ENCODE results near the gene DYNLT4.
A peak's percentile ranks its signal among the peaks of the same experiment; 100 is the strongest.
"Not testable (repeated sequence)": the region's sequence is repeated elsewhere in the genome, so short reads cannot be mapped to it uniquely, and the experiment has no call there.

The DYNLT4 gene

DNA sequence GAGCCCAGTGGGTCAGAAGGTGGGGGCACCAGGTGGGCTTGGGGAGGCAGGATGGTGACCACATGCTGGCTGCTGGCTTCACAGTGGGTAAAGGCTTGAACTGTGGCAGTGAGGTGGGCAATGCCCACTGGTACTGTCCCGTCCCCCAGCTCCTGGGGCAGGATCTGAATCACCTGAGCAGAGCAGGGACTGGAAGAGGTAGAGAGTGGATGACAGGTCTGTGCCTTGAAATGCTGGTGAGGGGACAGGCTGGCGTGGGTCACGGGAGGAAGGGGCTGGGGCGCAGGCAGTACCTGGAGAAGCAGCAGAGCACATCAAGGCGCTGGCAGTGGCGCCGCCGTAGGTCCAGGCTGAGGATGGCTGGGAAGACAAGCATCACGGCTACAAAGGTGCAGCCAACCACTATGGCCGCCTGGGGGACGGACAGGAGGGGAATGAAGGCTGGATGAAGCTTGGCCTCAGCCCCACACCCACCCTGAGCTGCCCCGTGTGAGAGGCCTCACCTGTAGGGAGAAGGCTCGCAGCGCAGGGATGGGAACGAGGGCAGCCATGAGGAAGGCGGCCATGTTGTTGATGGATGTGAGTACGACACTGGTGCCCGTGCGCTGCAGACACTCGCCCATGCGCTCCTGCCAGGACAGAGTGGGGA is 21.0 kb upstream of the DYNLT4 start:
- Histone ChIP-seq H3K9me3 (ENCODE audit: control insufficient read depth, low read length) (no peaks in the 10 kb centered on the region), H3K9ac (ENCODE audit: low read length) (no peak overlapping the region), H3K4me1 (ENCODE audit: control insufficient read depth, insufficient read depth, low read length) (peaks cover 5% of the 10 kb centered on the region), H3K4me3 (ENCODE audit: low read length) (no peak overlapping the region), H3K27me3 (replicated peaks; ENCODE audit: control insufficient read depth, insufficient read depth, low read length) (no peaks in the 10 kb centered on the region), H3K36me3 (ENCODE audit: control insufficient read depth, insufficient read depth, low read length, severe bottlenecking) (no peaks in the 10 kb centered on the region)
- no peak for DNase-seq (ENCODE audit: low read depth)

- H3K9me3 ChIP-seq (ENCODE audit: control insufficient read depth, low read length), result no peaks in the 10 kb centered on the region
- H3K4me1 ChIP-seq (ENCODE audit: control insufficient read depth, insufficient read depth, low read length), result peaks cover 5% of the 10 kb centered on the region
- H3K4me3 ChIP-seq (ENCODE audit: low read length), result no peak overlapping the region
- H3K9ac ChIP-seq (ENCODE audit: low read length), result peak overlapping the region; percentile 39
- DNase-seq (ENCODE audit: low read depth), result no peak
- no peaks in the 10 kb centered on the region for H3K27me3 ChIP-seq (replicated peaks; ENCODE audit: control insufficient read depth, insufficient read depth, low read length)
- no peaks in the 10 kb centered on the region for H3K36me3 ChIP-seq (ENCODE audit: control insufficient read depth, insufficient read depth, low read length, severe bottlenecking)
Measured at GRCh38 chr1:44827197-44828002, 20.2 kb upstream of the DYNLT4 start.

- no peaks in the 10 kb centered on the region for H3K36me3 ChIP-seq (ENCODE audit: control insufficient read depth, insufficient read depth, low read length, severe bottlenecking)
- DNase-seq (ENCODE audit: low read depth), result no peak
- H3K9me3 ChIP-seq (ENCODE audit: control insufficient read depth, low read length), result no peaks in the 10 kb centered on the region
- H3K27me3 ChIP-seq (replicated peaks; ENCODE audit: control insufficient read depth, insufficient read depth, low read length), result no peaks in the 10 kb centered on the region
- H3K4me1 ChIP-seq (ENCODE audit: control insufficient read depth, insufficient read depth, low read length), result peaks cover 5% of the 10 kb centered on the region
- peak overlapping the region; percentile 39 for H3K9ac ChIP-seq (ENCODE audit: low read length)
- no peak overlapping the region for H3K4me3 ChIP-seq (ENCODE audit: low read length)
Measured at GRCh38 chr1:44826375-44827196, 19.4 kb upstream of the DYNLT4 start.

GRCh38 chr1:44824392-44824791 is 17.2 kb upstream of the DYNLT4 start:
- not testable (repeated sequence) for H3K4me3 ChIP-seq (ENCODE audit: low read length); H3K9me3 ChIP-seq (ENCODE audit: control insufficient read depth, low read length); H3K9ac ChIP-seq (ENCODE audit: low read length); DNase-seq (ENCODE audit: low read depth); H3K27me3 ChIP-seq (replicated peaks; ENCODE audit: control insufficient read depth, insufficient read depth, low read length); H3K36me3 ChIP-seq (ENCODE audit: control insufficient read depth, insufficient read depth, low read length, severe bottlenecking)
- H3K4me1 ChIP-seq (ENCODE audit: control insufficient read depth, insufficient read depth, low read length), result peaks cover 16% of the 10 kb centered on the region

DNA sequence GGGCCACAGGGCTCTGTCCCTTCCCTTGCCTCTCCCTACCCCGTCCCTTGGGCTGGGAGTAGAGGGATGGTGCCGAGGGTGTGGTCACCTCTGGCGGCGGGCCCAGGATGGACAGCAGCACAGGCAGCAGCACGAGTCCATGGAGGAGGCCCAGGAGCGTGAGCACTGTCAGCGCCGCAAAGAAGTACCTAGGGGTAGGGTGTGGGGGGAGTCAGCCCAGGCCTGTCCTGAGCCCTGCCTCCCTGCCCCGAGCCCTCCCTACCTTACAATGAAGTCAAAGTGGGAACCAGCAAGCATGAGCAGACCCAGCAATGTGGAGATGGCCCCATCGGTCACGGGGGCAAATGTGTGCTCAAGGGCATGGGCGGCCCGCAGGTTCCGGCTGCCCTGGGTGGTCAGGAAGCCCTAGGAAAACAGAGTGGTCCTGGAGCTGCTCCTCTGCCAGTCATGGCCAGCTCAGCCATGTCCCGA is 15.9 kb upstream of the DYNLT4 start:
- H3K9ac ChIP-seq (ENCODE audit: low read length), result no peak overlapping the region
- peaks cover 19% of the 10 kb centered on the region for H3K4me1 ChIP-seq (ENCODE audit: control insufficient read depth, insufficient read depth, low read length)
- H3K9me3 ChIP-seq (ENCODE audit: control insufficient read depth, low read length), result no peaks in the 10 kb centered on the region
- H3K36me3 ChIP-seq (ENCODE audit: control insufficient read depth, insufficient read depth, low read length, severe bottlenecking), result no peaks in the 10 kb centered on the region
- no peak overlapping the region for H3K4me3 ChIP-seq (ENCODE audit: low read length)
- no peak for DNase-seq (ENCODE audit: low read depth)
- H3K27me3 ChIP-seq (replicated peaks; ENCODE audit: control insufficient read depth, insufficient read depth, low read length), result no peaks in the 10 kb centered on the region

DNA sequence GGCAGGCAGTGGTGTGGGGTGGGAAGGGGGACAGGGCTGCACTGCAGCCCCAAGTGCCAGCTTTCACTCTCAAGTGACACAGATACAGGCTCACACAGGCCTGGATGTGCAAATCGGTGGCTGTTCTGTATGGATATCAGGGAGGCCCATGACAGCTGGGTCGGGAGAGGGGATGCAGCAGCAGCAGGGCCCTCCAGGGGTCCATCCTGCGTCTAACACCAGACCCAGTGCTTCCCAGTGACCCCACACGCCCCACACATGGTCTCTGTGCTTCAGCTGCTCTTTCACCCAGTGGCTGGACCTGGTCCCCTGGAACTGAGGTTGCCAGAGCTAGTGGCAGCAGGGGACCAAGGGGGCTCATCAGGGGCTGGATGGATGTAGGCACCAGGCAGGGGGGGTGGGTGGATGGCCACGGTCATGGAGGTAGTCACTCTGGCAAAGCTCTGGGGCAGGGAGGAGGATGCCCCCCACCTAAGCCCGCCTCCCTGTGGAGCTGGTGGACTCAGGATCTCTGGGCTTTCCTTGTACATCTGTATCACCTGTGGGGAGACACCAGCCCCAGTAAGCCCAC is 15.1 kb upstream of the DYNLT4 start:
- Histone ChIP-seq H3K9ac (ENCODE audit: low read length) (no peak overlapping the region), H3K9me3 (ENCODE audit: control insufficient read depth, low read length) (no peaks in the 10 kb centered on the region), H3K36me3 (ENCODE audit: control insufficient read depth, insufficient read depth, low read length, severe bottlenecking) (no peaks in the 10 kb centered on the region), H3K4me3 (ENCODE audit: low read length) (no peak overlapping the region), H3K4me1 (ENCODE audit: control insufficient read depth, insufficient read depth, low read length) (peaks cover 19% of the 10 kb centered on the region), H3K27me3 (replicated peaks; ENCODE audit: control insufficient read depth, insufficient read depth, low read length) (no peaks in the 10 kb centered on the region)
- no peak for DNase-seq (ENCODE audit: low read depth)

- Histone ChIP-seq H3K4me1 (ENCODE audit: control insufficient read depth, insufficient read depth, low read length) (peaks cover 16% of the 10 kb centered on the region), H3K9ac (ENCODE audit: low read length) (no peak overlapping the region), H3K9me3 (ENCODE audit: control insufficient read depth, low read length) (no peaks in the 10 kb centered on the region), H3K27me3 (replicated peaks; ENCODE audit: control insufficient read depth, insufficient read depth, low read length) (no peaks in the 10 kb centered on the region), H3K36me3 (ENCODE audit: control insufficient read depth, insufficient read depth, low read length, severe bottlenecking) (no peaks in the 10 kb centered on the region), H3K4me3 (ENCODE audit: low read length) (no peak overlapping the region)
- DNase-seq (ENCODE audit: low read depth), result no peak
Measured at GRCh38 chr1:44821240-44821715, 14.1 kb upstream of the DYNLT4 start.

DNA sequence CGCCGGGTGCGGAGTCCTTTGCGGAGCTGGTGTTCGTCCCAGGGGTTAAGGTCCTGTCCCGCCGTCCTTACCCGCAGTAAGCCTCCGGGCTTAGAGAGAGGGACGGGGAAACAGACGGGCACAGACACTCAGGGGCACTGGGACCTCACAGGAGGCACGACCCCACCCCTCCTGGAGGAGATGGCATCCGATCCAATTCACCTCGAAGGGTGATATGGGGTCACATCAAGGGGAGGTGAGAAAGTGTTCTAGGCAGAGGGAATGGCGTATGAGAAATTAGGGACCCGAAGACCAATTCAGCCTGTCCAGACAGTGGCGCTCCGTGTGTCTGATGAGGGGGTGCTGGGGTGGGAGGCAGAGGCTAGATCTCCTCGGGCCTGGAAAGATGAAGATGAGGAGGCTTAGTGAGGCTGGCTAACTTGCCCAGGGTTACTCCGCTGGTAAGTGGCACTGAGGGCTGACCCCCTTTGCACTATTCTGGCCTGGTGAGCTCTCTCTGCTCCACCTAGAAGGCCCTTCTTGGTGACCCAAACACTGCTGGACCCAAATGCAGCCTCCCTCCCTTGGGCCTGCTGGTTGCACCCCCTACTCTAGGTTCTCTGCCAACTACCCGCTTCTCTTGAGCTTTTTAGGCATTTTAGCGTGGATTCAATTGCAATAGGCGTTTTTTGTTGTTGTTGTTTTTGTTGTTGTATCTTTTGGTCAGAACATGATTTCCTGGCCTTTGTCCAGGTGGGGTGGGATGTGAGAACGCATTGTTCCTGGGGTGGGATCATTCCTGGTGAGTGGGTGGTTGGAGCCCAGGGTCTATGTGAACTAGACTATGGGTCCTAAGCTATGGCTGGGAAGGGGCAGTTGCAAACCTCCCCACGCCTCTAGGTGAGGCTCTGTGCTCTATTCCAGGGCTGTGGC is 13.4 kb upstream of the DYNLT4 start:
- peak overlapping the region; percentile 82 for H3K4me3 ChIP-seq (ENCODE audit: low read length)
- H3K36me3 ChIP-seq (ENCODE audit: control insufficient read depth, insufficient read depth, low read length, severe bottlenecking), result no peaks in the 10 kb centered on the region
- H3K27me3 ChIP-seq (replicated peaks; ENCODE audit: control insufficient read depth, insufficient read depth, low read length), result no peaks in the 10 kb centered on the region
- H3K9ac ChIP-seq (ENCODE audit: low read length), result peak overlapping the region; percentile 97
- peaks cover 18% of the 10 kb centered on the region for H3K4me1 ChIP-seq (ENCODE audit: control insufficient read depth, insufficient read depth, low read length)
- no peak for DNase-seq (ENCODE audit: low read depth)
- H3K9me3 ChIP-seq (ENCODE audit: control insufficient read depth, low read length), result no peaks in the 10 kb centered on the region

- Histone ChIP-seq H3K4me3 (ENCODE audit: low read length) (peak overlapping the region; percentile 82), H3K4me1 (ENCODE audit: control insufficient read depth, insufficient read depth, low read length) (peaks cover 26% of the 10 kb centered on the region)
- peak; percentile 90 for DNase-seq (ENCODE audit: low read depth)
Measured at GRCh38 chr1:44819608-44820327, 12.6 kb upstream of the DYNLT4 start.

DNA sequence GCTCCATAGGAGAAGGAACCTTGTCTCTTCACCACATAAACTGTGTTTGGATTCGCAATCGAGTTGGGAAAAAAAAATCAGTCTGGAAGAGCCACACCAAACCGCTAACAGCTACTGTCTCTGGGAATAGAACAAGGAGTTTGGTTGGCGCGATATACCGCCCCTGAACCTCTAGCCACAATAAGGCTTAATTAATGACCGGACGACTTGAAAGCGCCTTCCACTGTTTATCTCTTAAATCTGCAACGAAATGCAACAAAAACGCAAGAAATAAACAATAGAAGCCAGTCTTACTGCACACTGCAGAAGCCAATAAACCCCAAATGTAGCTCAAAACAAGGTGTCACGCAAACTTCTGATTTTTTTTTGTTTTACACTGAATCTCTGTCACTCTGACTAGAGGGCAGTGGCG is 12.1 kb upstream of the DYNLT4 start:
- Histone ChIP-seq H3K27me3 (replicated peaks; ENCODE audit: control insufficient read depth, insufficient read depth, low read length) (no peaks in the 10 kb centered on the region), H3K4me1 (ENCODE audit: control insufficient read depth, insufficient read depth, low read length) (peaks cover 26% of the 10 kb centered on the region)

More at GRCh38 chr1:44819608-44820327, 12.6 kb upstream of the DYNLT4 start:
- H3K27me3 ChIP-seq (replicated peaks; ENCODE audit: control insufficient read depth, insufficient read depth, low read length), result no peaks in the 10 kb centered on the region
- H3K9ac ChIP-seq (ENCODE audit: low read length), result peak overlapping the region; percentile 97
- H3K36me3 ChIP-seq (ENCODE audit: control insufficient read depth, insufficient read depth, low read length, severe bottlenecking), result no peaks in the 10 kb centered on the region
- H3K9me3 ChIP-seq (ENCODE audit: control insufficient read depth, low read length), result no peaks in the 10 kb centered on the region

More for the DNA sequence above, 12.1 kb upstream of the DYNLT4 start:
- DNase-seq (ENCODE audit: low read depth), result peak; percentile 75
- H3K9ac ChIP-seq (ENCODE audit: low read length), result peak overlapping the region; percentile 97
- no peaks in the 10 kb centered on the region for H3K9me3 ChIP-seq (ENCODE audit: control insufficient read depth, low read length)
- peak overlapping the region; percentile 82 for H3K4me3 ChIP-seq (ENCODE audit: low read length)
- no peaks in the 10 kb centered on the region for H3K36me3 ChIP-seq (ENCODE audit: control insufficient read depth, insufficient read depth, low read length, severe bottlenecking)
